ENCODE measurements around the gene MYO18B.
"Not testable (repeated sequence)": the region's sequence is repeated elsewhere in the genome, so short reads cannot be mapped to it uniquely, and the experiment has no call there.

MYO18B gene

DNA sequence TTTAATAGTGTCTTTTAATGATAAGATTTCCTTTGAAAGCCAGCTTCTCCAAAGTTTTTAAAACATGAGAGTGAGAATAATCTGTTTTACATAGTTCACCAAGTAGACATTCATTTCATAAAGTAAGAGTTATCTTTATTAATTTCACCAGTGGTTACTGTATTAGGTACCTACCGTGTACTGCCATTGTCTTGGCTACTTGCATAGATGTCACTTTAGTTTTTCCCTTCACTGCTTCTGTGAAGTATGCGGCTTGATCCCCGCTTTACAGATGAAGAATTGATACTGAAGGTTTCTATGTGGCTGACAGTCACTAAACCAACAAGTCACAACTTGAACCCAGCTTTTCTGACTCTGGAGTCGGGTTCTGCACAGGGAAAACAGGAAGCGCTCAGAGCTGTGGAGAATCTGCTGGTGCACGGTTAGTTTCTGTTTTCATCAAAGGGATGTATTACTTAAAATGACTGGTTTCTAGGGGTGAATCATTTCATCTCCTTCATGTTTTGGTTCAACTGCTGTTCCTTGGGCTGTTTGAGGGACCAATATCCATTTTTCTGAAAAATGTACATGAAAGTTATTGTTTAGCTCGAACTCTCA lies 39.3 kb upstream of the MYO18B start:
- TF ChIP-seq POLR2AphosphoS5 (IDR thresholded peaks at IDR 0.05; ENCODE audit: low read depth): no peak
- TF ChIP-seq, protein P1, sequence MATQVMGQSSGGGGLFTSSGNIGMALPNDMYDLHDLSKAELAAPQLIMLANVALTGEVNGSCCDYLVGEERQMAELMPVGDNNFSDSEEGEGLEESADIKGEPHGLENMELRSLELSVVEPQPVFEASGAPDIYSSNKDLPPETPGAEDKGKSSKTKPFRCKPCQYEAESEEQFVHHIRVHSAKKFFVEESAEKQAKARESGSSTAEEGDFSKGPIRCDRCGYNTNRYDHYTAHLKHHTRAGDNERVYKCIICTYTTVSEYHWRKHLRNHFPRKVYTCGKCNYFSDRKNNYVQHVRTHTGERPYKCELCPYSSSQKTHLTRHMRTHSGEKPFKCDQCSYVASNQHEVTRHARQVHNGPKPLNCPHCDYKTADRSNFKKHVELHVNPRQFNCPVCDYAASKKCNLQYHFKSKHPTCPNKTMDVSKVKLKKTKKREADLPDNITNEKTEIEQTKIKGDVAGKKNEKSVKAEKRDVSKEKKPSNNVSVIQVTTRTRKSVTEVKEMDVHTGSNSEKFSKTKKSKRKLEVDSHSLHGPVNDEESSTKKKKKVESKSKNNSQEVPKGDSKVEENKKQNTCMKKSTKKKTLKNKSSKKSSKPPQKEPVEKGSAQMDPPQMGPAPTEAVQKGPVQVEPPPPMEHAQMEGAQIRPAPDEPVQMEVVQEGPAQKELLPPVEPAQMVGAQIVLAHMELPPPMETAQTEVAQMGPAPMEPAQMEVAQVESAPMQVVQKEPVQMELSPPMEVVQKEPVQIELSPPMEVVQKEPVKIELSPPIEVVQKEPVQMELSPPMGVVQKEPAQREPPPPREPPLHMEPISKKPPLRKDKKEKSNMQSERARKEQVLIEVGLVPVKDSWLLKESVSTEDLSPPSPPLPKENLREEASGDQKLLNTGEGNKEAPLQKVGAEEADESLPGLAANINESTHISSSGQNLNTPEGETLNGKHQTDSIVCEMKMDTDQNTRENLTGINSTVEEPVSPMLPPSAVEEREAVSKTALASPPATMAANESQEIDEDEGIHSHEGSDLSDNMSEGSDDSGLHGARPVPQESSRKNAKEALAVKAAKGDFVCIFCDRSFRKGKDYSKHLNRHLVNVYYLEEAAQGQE (IDR thresholded peaks at IDR 0.05; ENCODE audit: insufficient replicate concordance, low read depth): no peak
- TF ChIP-seq SPI1 (IDR thresholded peaks at IDR 0.05; ENCODE audit: borderline replicate concordance, low read depth): no peak
- TF ChIP-seq, protein P2, sequence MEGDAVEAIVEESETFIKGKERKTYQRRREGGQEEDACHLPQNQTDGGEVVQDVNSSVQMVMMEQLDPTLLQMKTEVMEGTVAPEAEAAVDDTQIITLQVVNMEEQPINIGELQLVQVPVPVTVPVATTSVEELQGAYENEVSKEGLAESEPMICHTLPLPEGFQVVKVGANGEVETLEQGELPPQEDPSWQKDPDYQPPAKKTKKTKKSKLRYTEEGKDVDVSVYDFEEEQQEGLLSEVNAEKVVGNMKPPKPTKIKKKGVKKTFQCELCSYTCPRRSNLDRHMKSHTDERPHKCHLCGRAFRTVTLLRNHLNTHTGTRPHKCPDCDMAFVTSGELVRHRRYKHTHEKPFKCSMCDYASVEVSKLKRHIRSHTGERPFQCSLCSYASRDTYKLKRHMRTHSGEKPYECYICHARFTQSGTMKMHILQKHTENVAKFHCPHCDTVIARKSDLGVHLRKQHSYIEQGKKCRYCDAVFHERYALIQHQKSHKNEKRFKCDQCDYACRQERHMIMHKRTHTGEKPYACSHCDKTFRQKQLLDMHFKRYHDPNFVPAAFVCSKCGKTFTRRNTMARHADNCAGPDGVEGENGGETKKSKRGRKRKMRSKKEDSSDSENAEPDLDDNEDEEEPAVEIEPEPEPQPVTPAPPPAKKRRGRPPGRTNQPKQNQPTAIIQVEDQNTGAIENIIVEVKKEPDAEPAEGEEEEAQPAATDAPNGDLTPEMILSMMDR (IDR thresholded peaks at IDR 0.05; ENCODE audit: insufficient read depth, low read length): no peak
- TF ChIP-seq GABPA (IDR thresholded peaks at IDR 0.05; ENCODE audit: low read depth): no peak
- DNase-seq (ENCODE audit: low read depth in 1 of 2, low spot score in 1 of 2): no peak
- H3K4me3 ChIP-seq (replicated peaks; ENCODE audit: insufficient read depth, low read length): no peak overlapping the region
- H3K27me3 ChIP-seq (ENCODE audit: insufficient read depth, poor library complexity, severe bottlenecking): no peaks in the 10 kb centered on the region
- H3K27ac ChIP-seq (replicated peaks): no peak overlapping the region

DNA sequence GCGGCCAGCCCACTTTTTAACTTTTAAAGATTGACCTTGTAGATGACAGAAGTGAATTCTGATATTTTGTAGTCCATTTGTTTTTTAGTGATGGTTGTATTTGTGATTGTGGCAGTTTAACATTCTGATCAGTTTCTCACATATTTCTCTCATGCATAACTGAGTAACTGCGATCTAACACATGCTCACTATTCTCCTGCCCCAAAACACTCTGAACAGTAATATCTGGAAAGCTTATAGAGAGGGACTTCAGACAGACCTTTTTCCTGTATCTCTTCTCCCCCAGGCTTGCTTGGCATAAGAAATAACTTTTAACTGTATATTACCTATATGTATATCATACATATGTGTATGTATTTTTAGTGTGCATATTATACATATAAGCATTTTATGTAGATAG lies 37.3 kb upstream of the MYO18B start:
- Histone ChIP-seq H3K27ac (replicated peaks) (no peak overlapping the region), H3K4me3 (replicated peaks; ENCODE audit: insufficient read depth, low read length) (no peak overlapping the region), H3K27me3 (ENCODE audit: insufficient read depth, poor library complexity, severe bottlenecking) (no peaks in the 10 kb centered on the region)
- DNase-seq (ENCODE audit: low read depth in 1 of 2, low spot score in 1 of 2): no peak
- TF ChIP-seq, protein P1 (IDR thresholded peaks at IDR 0.05; ENCODE audit: insufficient replicate concordance, low read depth): no peak
- TF ChIP-seq SPI1 (IDR thresholded peaks at IDR 0.05; ENCODE audit: borderline replicate concordance, low read depth) (no peak), GABPA (IDR thresholded peaks at IDR 0.05; ENCODE audit: low read depth) (no peak), POLR2AphosphoS5 (IDR thresholded peaks at IDR 0.05; ENCODE audit: low read depth) (no peak)
- TF ChIP-seq, protein P2 (IDR thresholded peaks at IDR 0.05; ENCODE audit: insufficient read depth, low read length): no peak

DNA sequence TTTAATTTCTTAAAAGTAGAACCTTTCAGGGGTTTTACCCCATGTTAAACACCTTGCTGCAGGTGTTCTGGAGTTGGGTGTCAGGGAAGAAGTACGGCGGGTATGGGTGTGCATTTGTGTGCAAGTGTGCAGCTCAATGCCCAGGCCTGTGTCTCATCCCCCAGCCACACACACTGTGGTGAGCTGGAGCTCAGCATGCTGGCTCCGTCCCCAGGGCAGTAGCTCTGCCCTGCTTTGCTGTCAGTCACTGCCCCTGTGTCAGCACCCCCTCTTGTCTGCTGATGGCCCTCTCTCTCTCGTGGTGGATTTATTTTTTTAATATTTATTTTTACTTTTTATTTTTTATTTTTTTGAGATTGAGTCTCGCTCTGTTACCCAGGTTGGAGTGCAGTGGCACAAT lies 35.8 kb upstream of the MYO18B start:
- TF ChIP-seq SPI1 (IDR thresholded peaks at IDR 0.05; ENCODE audit: borderline replicate concordance, low read depth) (no peak), GABPA (IDR thresholded peaks at IDR 0.05; ENCODE audit: low read depth) (no peak), POLR2AphosphoS5 (IDR thresholded peaks at IDR 0.05; ENCODE audit: low read depth) (no peak)
- TF ChIP-seq, protein P1 (IDR thresholded peaks at IDR 0.05; ENCODE audit: insufficient replicate concordance, low read depth): no peak
- TF ChIP-seq, protein P2 (IDR thresholded peaks at IDR 0.05; ENCODE audit: insufficient read depth, low read length): no peak
- H3K27ac ChIP-seq (replicated peaks): no peak overlapping the region
- H3K27me3 ChIP-seq (ENCODE audit: insufficient read depth, poor library complexity, severe bottlenecking): no peaks in the 10 kb centered on the region
- no peak overlapping the region for H3K4me3 ChIP-seq (replicated peaks; ENCODE audit: insufficient read depth, low read length)
- DNase-seq (ENCODE audit: low read depth in 1 of 2, low spot score in 1 of 2): no peak

DNA sequence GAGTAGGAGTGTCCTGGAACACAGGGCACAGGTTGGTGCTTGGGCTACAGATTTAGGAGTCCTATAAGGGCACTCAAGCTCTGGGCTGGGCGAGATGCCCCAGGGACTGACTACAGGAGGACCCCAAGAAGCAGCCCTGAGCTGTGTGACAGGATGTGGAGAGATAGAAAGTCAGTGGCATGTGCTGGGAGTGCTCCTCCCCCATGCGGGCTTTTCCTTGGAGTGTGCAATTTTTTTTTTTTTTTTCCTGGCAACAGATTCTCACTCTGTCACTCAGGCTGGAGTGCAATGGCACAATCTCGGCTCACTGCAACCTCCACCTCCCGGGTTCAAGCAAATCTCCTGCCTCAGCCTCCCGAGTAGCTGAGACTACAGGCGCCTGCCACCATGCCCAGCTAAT lies 33.6 kb upstream of the MYO18B start:
- not testable (repeated sequence) for H3K4me3 ChIP-seq (replicated peaks; ENCODE audit: insufficient read depth, low read length); H3K27me3 ChIP-seq (ENCODE audit: insufficient read depth, poor library complexity, severe bottlenecking); DNase-seq (ENCODE audit: low read depth in 1 of 2, low spot score in 1 of 2); H3K27ac ChIP-seq (replicated peaks)
